Suprapubic skin (tissue), 4 donors: ENCODE data around the gene IFITM10. TPM values are rescaled to one million over a fixed set of nuclear protein-coding genes. Genes with fewer than 3 reads are reported as not detected.

ENCODE experiments used
- DNase-seq, 2 donors: peaks; one replicate each; pipeline ENCODE4 v3.0.0-alpha.2; 2019; ENCODE audit warnings: low spot score in 2 of 2
- H3K27ac ChIP-seq: fragments of 200-600 bp; sonication (generic); one replicate; pipeline ENCODE4 v1.5.1; 2019
- H3K27me3 ChIP-seq: fragments of 200-600 bp; sonication (generic); one replicate; pipeline ENCODE4 v1.5.1; 2019
- H3K36me3 ChIP-seq: fragments of 200-600 bp; sonication (generic); one replicate; pipeline ENCODE4 v1.5.1; 2019
- H3K4me1 ChIP-seq: fragments of 200-600 bp; sonication (generic); one replicate; pipeline ENCODE4 v1.5.1; 2019
- H3K4me3 ChIP-seq: fragments of 200-600 bp; sonication (generic); one replicate; pipeline ENCODE4 v1.5.1; 2019; ENCODE audit warnings: mild to moderate bottlenecking
- H3K9me3 ChIP-seq: fragments of 200-600 bp; sonication (generic); one replicate; pipeline ENCODE4 v1.5.1; 2019
- EP300 ChIP-seq: sonication (generic); formaldehyde crosslinking; IDR thresholded peaks from one replicate; pipeline ENCODE4 v1.6.1; 2017; ENCODE audit warnings: antibody characterized with exemption
- POLR2A ChIP-seq, 2 donors: fragments of 450-650 bp; IDR thresholded peaks; one replicate each; pipeline ENCODE4 v1.6.1; 2017; ENCODE audit warnings: antibody characterized with exemption in 2 of 2, mild to moderate bottlenecking in 2 of 2, moderate library complexity in 2 of 2
- POLR2AphosphoS5 ChIP-seq, 3 donors: sonication (generic); formaldehyde crosslinking; IDR thresholded peaks; one replicate each; pipeline ENCODE4 v1.6.1; 2017; ENCODE audit warnings: antibody characterized with exemption in 3 of 3
- WGBS: methylation state at CpG from one replicate; pipeline ENCODE4 v1.1.5; 2018; 5-methylcytosine and 5-hydroxymethylcytosine counted together
- total RNA-seq, 4 donors: library from RNA; depleted of rRNA; stranded (reverse); fragments of >200 nt; gene quantifications; one replicate each; pipeline ENCODE4 v1.1.0, GENCODE V29; 2016
- TF ChIP-seq, protein P1 (sequence below), 2 donors: fragments of 200-600 bp in 1 of 2; fragments of 450-650 bp in 1 of 2; sonication (generic) in 1 of 2; IDR thresholded peaks; one replicate each; pipeline ENCODE4 v1.5.1; 2016 to 2019; ENCODE audit warnings: antibody characterized with exemption in 2 of 2, mild to moderate bottlenecking in 1 of 2, moderate library complexity in 1 of 2

The IFITM10 gene
- total RNA-seq, 4 donors from 2014 or later: 2.6 to 7.6 (median 6.9) TPM

DNA sequence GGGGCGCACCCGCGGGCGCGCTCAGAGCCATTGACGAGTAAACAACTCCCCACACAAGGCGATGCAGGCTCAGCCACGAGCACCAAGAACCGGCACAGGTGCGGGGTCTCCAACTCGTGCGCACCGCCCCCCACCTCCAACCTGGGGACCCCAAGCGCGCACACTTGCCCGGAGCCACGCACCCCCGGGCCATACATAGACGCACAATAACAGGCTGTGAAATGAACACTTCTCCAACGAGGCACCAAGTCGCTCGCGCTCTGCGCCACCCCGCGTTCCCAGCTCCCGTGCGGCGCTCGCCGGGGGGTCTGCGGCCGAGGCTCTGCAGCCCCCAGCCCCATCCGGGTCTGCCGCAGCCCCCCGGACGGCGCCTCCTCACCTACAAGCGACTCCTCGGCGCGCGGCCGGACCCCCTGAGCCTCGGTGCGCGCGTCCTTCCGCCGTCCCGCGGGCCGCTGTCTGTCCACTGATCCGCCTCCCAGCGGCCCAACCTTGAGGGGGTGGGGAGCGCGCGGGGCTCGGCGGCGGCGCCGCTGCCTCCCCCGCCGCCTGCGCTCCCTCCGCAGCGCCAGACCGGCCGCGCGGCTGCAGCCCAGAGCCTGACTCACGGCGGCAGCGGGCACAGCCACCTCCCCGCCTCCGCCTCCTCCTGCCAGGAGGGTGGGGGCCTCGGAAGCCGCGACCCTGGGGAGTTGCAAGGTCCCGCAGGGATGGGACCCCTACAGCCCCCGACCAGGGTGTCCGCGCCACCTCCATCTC is 1.6 kb downstream of the IFITM10 start:
- TF ChIP-seq, protein P1, sequence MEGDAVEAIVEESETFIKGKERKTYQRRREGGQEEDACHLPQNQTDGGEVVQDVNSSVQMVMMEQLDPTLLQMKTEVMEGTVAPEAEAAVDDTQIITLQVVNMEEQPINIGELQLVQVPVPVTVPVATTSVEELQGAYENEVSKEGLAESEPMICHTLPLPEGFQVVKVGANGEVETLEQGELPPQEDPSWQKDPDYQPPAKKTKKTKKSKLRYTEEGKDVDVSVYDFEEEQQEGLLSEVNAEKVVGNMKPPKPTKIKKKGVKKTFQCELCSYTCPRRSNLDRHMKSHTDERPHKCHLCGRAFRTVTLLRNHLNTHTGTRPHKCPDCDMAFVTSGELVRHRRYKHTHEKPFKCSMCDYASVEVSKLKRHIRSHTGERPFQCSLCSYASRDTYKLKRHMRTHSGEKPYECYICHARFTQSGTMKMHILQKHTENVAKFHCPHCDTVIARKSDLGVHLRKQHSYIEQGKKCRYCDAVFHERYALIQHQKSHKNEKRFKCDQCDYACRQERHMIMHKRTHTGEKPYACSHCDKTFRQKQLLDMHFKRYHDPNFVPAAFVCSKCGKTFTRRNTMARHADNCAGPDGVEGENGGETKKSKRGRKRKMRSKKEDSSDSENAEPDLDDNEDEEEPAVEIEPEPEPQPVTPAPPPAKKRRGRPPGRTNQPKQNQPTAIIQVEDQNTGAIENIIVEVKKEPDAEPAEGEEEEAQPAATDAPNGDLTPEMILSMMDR (IDR thresholded peaks at IDR 0.05): no peak
- TF ChIP-seq EP300 (no peak), POLR2A (IDR thresholded peaks at IDR 0.05) (no peak), POLR2AphosphoS5 (IDR thresholded peaks at IDR 0.05) (no peak)
- peak in 1 of 2 donors; percentile 74 for DNase-seq
- Histone ChIP-seq H3K27me3 (peaks cover 7% of the 10 kb centered on the region), H3K9me3 (no peaks in the 10 kb centered on the region), H3K4me1 (peaks cover 69% of the 10 kb centered on the region), H3K27ac (peak overlapping the region; percentile 10), H3K4me3 (peak overlapping the region; percentile 53), H3K36me3 (peaks cover 15% of the 10 kb centered on the region)
- WGBS: no CpG with 5 or more reads among the region's 84 CpGs

DNA sequence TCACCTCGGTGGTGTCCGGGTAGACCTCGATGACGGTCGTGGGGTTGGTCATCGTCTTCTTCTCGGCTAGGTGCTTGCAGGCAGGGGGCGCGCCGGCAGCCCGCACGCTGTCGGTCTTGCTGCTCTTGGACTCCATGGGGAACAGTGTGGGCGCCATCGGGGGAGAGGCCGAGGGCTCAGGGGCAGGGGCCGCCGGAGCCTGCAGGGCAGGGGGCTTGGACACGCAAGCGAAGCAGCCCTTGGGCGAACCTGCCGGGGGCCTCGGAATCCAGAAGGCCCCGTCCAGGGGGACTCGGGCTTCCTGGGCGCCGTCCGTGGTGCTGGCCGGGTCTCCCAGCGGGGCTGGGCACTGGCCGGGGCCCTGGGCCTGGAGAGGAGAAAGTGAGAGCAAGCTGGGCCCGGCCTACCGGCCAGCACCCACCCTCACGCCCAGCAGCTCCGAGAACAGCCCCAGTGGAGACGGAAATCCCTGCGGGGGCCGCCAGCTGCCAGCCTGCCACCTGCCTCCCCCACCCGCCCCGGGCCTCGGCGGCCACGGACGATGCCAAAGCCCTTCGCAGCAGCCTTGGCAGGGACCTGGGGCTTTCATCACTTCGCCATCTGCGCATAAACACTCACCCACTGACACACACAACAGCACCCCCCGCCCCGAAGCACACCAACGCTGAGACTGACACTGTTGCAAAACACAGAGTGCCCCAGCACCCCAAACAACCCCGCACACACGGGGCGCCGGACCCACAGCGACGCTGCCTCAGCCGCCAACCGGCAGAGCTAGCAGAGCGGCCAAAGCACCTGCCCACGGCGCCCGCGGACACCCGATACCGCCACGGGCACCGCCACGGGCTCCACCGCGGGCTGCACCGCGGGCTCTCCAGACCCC is 2.4 kb downstream of the IFITM10 start:
- WGBS: 54% methylated on average over 7 of the region's 72 CpGs
- no peaks in the 10 kb centered on the region for H3K9me3 ChIP-seq
- TF ChIP-seq EP300: no peak
- TF ChIP-seq POLR2AphosphoS5 (IDR thresholded peaks at IDR 0.05): no peak
- TF ChIP-seq, protein P1 (IDR thresholded peaks at IDR 0.05): no peak
- TF ChIP-seq POLR2A (IDR thresholded peaks at IDR 0.05): no peak
- H3K4me3 ChIP-seq: peak overlapping the region; percentile 53
- peaks cover 7% of the 10 kb centered on the region for H3K36me3 ChIP-seq
- peaks cover 7% of the 10 kb centered on the region for H3K27me3 ChIP-seq
- peak overlapping the region; percentile 10 for H3K27ac ChIP-seq
- H3K4me1 ChIP-seq: peaks cover 69% of the 10 kb centered on the region
- DNase-seq: peak; percentile 66 to 77

DNA sequence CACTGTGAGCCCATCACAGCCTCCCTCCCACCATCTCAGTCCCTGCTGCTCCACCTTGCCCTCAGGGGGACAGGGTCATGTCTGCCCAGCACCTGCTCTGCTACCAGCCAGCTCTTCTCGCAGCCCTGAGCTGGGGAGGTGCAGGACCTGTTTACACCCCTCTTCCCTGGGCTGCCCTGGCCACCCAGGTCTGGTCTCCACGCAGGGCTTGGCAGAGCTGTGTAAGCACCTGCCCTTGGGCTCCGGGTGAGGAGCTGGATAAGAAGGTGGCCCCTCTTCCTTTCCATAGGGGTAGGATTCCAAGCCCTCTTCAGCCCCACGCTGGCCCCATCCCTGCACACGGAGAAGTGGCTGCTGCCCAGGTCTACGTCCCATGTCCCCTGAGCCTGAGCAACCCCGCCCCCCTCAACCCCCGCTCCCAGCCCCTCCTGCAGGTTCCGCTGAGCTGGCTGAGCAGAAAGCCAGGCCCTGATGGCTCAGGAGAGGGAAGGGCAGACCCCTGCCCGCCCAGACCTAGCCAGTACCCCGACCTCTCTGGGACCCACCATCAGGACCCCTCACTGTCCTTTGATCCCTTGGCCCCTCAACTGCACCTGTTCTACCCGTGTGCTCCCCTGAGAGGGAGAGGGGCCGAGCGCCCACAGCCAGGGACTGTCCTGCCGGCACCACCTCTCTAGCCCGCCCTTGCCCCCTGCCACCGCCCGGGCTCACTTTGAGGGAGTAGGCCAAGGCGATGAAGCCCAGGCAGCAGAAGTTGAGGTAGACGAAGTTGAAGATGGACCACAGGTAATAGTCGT is 3.2 kb downstream of the IFITM10 start:
- WGBS: 90% methylated on average over 18 of the region's 21 CpGs
- Histone ChIP-seq H3K27me3 (peaks cover 7% of the 10 kb centered on the region), H3K9me3 (no peaks in the 10 kb centered on the region), H3K27ac (no peak overlapping the region), H3K4me1 (peaks cover 65% of the 10 kb centered on the region), H3K4me3 (peak overlapping the region; percentile 53), H3K36me3 (no peaks in the 10 kb centered on the region)
- TF ChIP-seq, protein P1 (IDR thresholded peaks at IDR 0.05): no peak
- no peak for TF ChIP-seq POLR2A (IDR thresholded peaks at IDR 0.05)
- TF ChIP-seq POLR2AphosphoS5 (IDR thresholded peaks at IDR 0.05): no peak
- TF ChIP-seq EP300: no peak
- DNase-seq: peak; percentile 64 to 74

DNA sequence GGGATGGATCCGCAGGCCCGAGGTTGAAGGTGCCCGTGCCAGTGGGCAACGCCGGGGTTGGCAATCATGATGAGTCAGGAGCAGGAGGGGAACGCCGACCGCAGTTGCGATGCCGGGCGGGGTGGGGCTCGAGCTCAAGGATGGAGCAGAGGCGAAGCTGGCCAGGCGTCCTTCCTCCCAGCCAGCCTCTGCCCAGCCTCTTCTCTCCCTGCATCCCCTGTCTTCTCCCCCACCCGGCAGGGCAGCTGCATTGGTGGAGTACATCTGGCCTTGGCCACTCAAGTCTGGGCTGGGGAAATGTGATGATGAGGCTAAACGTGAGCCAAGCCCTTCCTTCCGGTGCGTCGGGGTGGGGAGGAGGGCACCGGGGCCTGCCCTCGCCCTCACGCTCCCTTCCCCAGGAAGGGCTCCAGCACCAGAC is 3.9 kb downstream of the IFITM10 start:
- TF ChIP-seq, protein P1 (IDR thresholded peaks at IDR 0.05): no peak
- no peak for TF ChIP-seq POLR2A (IDR thresholded peaks at IDR 0.05)
- TF ChIP-seq EP300: no peak
- no peak for TF ChIP-seq POLR2AphosphoS5 (IDR thresholded peaks at IDR 0.05)
- DNase-seq: peak; percentile 75 to 85
- Histone ChIP-seq H3K27ac (no peak overlapping the region), H3K4me3 (peak overlapping the region; percentile 53), H3K36me3 (no peaks in the 10 kb centered on the region), H3K27me3 (peaks cover 7% of the 10 kb centered on the region), H3K9me3 (no peaks in the 10 kb centered on the region), H3K4me1 (peaks cover 59% of the 10 kb centered on the region)
- WGBS: 73% methylated on average over 14 of the region's 22 CpGs
